ENCODE measurements around the gene SYNE3. TPM values are rescaled to one million over a fixed set of nuclear protein-coding genes. Genes with fewer than 3 reads are reported as not detected.

SYNE3 gene
- total RNA-seq, 1 experiment from 2014 or later, result 2.4 TPM

- no peak for DNase-seq (ENCODE audit: low spot score)
- in situ Hi-C loops (cut with HindIII; ENCODE audit: low sequenced_read_pairs), result no loop called here
Measured at GRCh38 chr14:95481391-95482022, 34.9 kb downstream of the SYNE3 start.

GRCh38 chr14:95480887-95481226 is 35.6 kb downstream of the SYNE3 start:
- in situ Hi-C loops (cut with HindIII; ENCODE audit: low sequenced_read_pairs), result no loop called here
- DNase-seq (ENCODE audit: low spot score), result no peak

- DNase-seq (ENCODE audit: low spot score), result no peak
- in situ Hi-C loops (cut with HindIII; ENCODE audit: low sequenced_read_pairs), result no loop called here
Measured at GRCh38 chr14:95480109-95480886, 36.2 kb downstream of the SYNE3 start.

GRCh38 chr14:95479494-95479893 is 37.0 kb downstream of the SYNE3 start:
- in situ Hi-C loops (cut with HindIII; ENCODE audit: low sequenced_read_pairs), result no loop called here
- DNase-seq (ENCODE audit: low spot score), result no peak

- in situ Hi-C loops (cut with HindIII; ENCODE audit: low sequenced_read_pairs), result no loop called here
- DNase-seq (ENCODE audit: low spot score), result no peak
Measured at GRCh38 chr14:95478818-95479217, 37.6 kb downstream of the SYNE3 start.

- in situ Hi-C loops (cut with HindIII; ENCODE audit: low sequenced_read_pairs), result no loop called here
- no peak for DNase-seq (ENCODE audit: low spot score)
Measured at GRCh38 chr14:95478309-95478708, 38.1 kb downstream of the SYNE3 start.

- no peak for DNase-seq (ENCODE audit: low spot score)
- in situ Hi-C loops (cut with HindIII; ENCODE audit: low sequenced_read_pairs), result no loop called here
Measured at GRCh38 chr14:95477411-95478269, 38.8 kb downstream of the SYNE3 start.

GRCh38 chr14:95476747-95477146 is 39.7 kb downstream of the SYNE3 start:
- DNase-seq (ENCODE audit: low spot score), result no peak
- in situ Hi-C loops (cut with HindIII; ENCODE audit: low sequenced_read_pairs), result no loop called here

GRCh38 chr14:95475540-95476240 is 40.8 kb downstream of the SYNE3 start:
- DNase-seq (ENCODE audit: low spot score), result no peak
- in situ Hi-C loops (cut with HindIII; ENCODE audit: low sequenced_read_pairs), result no loop called here

GRCh38 chr14:95474941-95475340 is 41.5 kb downstream of the SYNE3 start:
- in situ Hi-C loops (cut with HindIII; ENCODE audit: low sequenced_read_pairs), result no loop called here
- no peak for DNase-seq (ENCODE audit: low spot score)

- no peak for DNase-seq (ENCODE audit: low spot score)
- in situ Hi-C loops (cut with HindIII; ENCODE audit: low sequenced_read_pairs), result no loop called here
Measured at GRCh38 chr14:95474486-95474885, 42.0 kb downstream of the SYNE3 start.

- in situ Hi-C loops (cut with HindIII; ENCODE audit: low sequenced_read_pairs), result no loop called here
- no peak for DNase-seq (ENCODE audit: low spot score)
Measured at GRCh38 chr14:95472819-95473251, 43.6 kb downstream of the SYNE3 start.

GRCh38 chr14:95471476-95471875 is 45.0 kb downstream of the SYNE3 start:
- in situ Hi-C loops (cut with HindIII; ENCODE audit: low sequenced_read_pairs), result no loop called here
- peak; percentile 77 for DNase-seq (ENCODE audit: low spot score)

- in situ Hi-C loops (cut with HindIII; ENCODE audit: low sequenced_read_pairs), result no loop called here
- DNase-seq (ENCODE audit: low spot score), result no peak
Measured at GRCh38 chr14:95471016-95471415, 45.4 kb downstream of the SYNE3 start.

- in situ Hi-C loops (cut with HindIII; ENCODE audit: low sequenced_read_pairs), result no loop called here
- DNase-seq (ENCODE audit: low spot score), result no peak
Measured at GRCh38 chr14:95469134-95469481, 47.3 kb downstream of the SYNE3 start.

- in situ Hi-C loops (cut with HindIII; ENCODE audit: low sequenced_read_pairs), result no loop called here
- DNase-seq (ENCODE audit: low spot score), result no peak
Measured at GRCh38 chr14:95468448-95469133, 47.9 kb downstream of the SYNE3 start.

GRCh38 chr14:95467657-95468056 is 48.8 kb downstream of the SYNE3 start:
- DNase-seq (ENCODE audit: low spot score), result peak; percentile 24
- in situ Hi-C loops (cut with HindIII; ENCODE audit: low sequenced_read_pairs), result no loop called here

- in situ Hi-C loops (cut with HindIII; ENCODE audit: low sequenced_read_pairs), result no loop called here
- no peak for DNase-seq (ENCODE audit: low spot score)
Measured at GRCh38 chr14:95467232-95467631, 49.2 kb downstream of the SYNE3 start.
